ENCODE data around the gene CAPN2.
A peak's percentile ranks its signal among the peaks of the same experiment; 100 is the strongest.

Gene CAPN2

GRCh38 chr1:223748773-223749733 is 36.7 kb downstream of the CAPN2 start:
- peak; percentile 22 to 87 (median 69) for DNase-seq
- intact Hi-C loops (cut with DNase I): loop anchor here (2.0 kb wide), 1 partner anchor 36 kb away; the partner anchor contains the start of gene CAPN2

- DNase-seq: no peak
- intact Hi-C loops (cut with DNase I): loop anchor here (10.0 kb wide), 2 partner anchors 54 to 94 kb away; partner anchors contain the start of gene TP53BP2
Observed at GRCh38 chr1:223750730-223751570, 38.6 kb downstream of the CAPN2 start.

- intact Hi-C loops (cut with DNase I): loop anchor here (10.0 kb wide), 2 partner anchors 53 to 93 kb away; partner anchors contain the start of gene TP53BP2
- DNase-seq: no peak
Observed at GRCh38 chr1:223751696-223752095, 39.4 kb downstream of the CAPN2 start.

- no peak for DNase-seq
- intact Hi-C loops (cut with DNase I): loop anchor here (10.0 kb wide), 2 partner anchors 52 to 92 kb away; partner anchors contain the start of gene TP53BP2
Observed at GRCh38 chr1:223752721-223753515, 40.6 kb downstream of the CAPN2 start.

- no peak for DNase-seq
- intact Hi-C loops (cut with DNase I): loop anchor here (10.0 kb wide), 2 partner anchors 50 to 90 kb away; partner anchors contain the start of gene TP53BP2
Observed at GRCh38 chr1:223754681-223755431, 42.5 kb downstream of the CAPN2 start.

- DNase-seq: no peak
- intact Hi-C loops (cut with DNase I): loop anchor here (10.0 kb wide), 2 partner anchors 49 to 89 kb away; partner anchors contain the start of gene TP53BP2
Observed at GRCh38 chr1:223755432-223755792, 43.1 kb downstream of the CAPN2 start.

- intact Hi-C loops (cut with DNase I): loop anchor here (10.0 kb wide), 2 partner anchors 49 to 89 kb away; partner anchors contain the start of gene TP53BP2
- DNase-seq: peak; percentile 49 to 91 (median 82)
Observed at GRCh38 chr1:223755992-223756775, 43.8 kb downstream of the CAPN2 start.

- intact Hi-C loops (cut with DNase I): loop anchor here (10.0 kb wide), 2 partner anchors 48 to 88 kb away; partner anchors contain the start of gene TP53BP2
- DNase-seq: no peak
Observed at GRCh38 chr1:223756806-223757700, 44.7 kb downstream of the CAPN2 start.

GRCh38 chr1:223758734-223759133 is 46.4 kb downstream of the CAPN2 start:
- DNase-seq: no peak
- intact Hi-C loops (cut with DNase I): loop anchor here (10.0 kb wide), 2 partner anchors 46 to 86 kb away; partner anchors contain the start of gene TP53BP2

- DNase-seq: no peak
- intact Hi-C loops (cut with DNase I): loop anchor here (10.0 kb wide), 2 partner anchors 46 to 86 kb away; partner anchors contain the start of gene TP53BP2
Observed at GRCh38 chr1:223759273-223759672, 46.9 kb downstream of the CAPN2 start.

- intact Hi-C loops (cut with DNase I): no loop called here
Observed at GRCh38 chr1:223760833-223761232, 48.5 kb downstream of the CAPN2 start.

GRCh38 chr1:223761411-223761810 is 49.1 kb downstream of the CAPN2 start:
- intact Hi-C loops (cut with DNase I): no loop called here
- no peak for DNase-seq

More at GRCh38 chr1:223760833-223761232, 48.5 kb downstream of the CAPN2 start:
- DNase-seq: no peak

- intact Hi-C loops (cut with DNase I): no loop called here
- no peak for DNase-seq
Observed at GRCh38 chr1:223763251-223763650, 50.9 kb downstream of the CAPN2 start.

- intact Hi-C loops (cut with DNase I): no loop called here
- peak in 1 of 42 donors; percentile 25 for DNase-seq
Observed at GRCh38 chr1:223763881-223764280, 51.5 kb downstream of the CAPN2 start.

GRCh38 chr1:223765036-223765718 is 52.8 kb downstream of the CAPN2 start:
- intact Hi-C loops (cut with DNase I): no loop called here
- peak; percentile 48 to 90 (median 75) for DNase-seq
